G401.6 (cell line): ENCODE measurements around the gene NLGN4X.

ENCODE experiments used
- FAIRE-seq: peaks from 2 replicates; lab custom pipeline; 2012; peaks lifted over from hg19 to GRCh38; lab: Jason Lieb, UNC

NLGN4X gene

DNA sequence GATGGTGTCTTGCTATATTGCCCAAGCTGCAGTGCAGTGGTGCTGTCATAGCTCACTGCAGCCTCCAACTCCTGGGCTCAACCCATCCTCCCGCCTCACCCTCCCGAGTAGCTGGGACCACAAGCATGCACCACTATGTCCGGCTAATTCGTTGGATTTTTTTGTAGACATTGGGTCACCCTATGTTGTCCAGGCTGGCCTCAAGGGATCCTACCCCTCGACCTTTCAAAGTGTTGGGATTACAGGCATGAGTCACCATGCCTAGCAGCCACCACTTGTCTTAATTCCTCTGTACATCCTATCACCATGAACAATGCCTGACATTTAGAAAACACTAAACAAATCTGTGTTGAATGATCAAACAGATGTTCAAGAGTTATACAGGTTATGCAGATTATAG, 76.7 kb downstream of the NLGN4X start:
- FAIRE-seq: no peak

DNA sequence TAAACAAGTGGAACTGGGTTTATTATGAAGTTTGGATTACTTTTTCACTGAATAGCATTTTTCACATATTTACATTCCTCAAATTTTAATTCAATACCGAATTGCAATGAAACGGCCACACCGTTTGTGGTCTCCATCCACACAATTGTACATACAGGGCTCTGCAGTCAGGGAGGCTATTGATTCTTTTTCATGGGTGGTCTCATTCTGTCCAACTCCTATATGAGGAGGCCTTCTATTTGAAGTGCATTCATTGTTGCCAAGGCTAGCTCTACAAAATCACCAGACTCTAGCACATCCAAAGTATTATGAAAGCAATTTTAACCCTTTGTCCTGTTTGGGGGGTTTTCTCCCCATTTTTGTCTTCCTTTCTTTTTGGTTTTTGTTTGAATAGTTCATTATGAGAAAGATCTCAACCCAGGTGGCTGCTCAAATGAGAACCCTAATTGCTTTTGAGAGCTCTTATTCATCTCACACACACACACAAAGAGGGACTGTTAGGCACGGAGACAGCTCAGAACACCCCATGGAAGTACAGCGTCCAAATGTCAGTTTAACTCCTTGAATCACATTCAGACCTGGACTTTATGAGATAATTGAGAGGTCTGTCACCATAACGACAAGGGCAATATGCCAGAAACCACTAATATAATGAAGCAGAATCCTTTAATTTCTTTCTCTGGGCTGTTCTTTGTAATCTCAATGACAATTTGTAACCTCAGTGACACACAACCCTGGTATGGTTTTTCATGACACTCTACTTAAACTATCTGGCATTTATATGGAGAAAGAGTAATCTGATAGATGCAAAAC, 79.4 kb downstream of the NLGN4X start:
- FAIRE-seq: no peak

DNA sequence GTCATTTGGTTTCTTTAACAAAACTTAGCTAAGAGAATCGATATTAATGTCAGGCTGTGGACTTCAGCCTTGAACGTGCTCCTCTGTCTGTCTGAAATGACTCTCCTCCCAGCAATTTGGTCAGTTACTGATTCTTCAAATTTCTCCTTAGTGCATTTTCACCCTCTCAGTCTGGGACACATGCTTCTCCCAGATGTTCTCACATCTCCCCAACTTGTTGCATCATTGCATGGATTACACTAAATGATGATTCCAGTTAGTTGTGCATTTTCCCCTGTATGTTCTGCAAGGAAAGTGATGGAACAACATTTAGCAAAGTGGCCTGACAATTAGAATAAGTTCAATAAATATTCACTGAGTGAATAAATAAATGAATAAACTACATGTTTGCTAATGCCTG, 94.4 kb downstream of the NLGN4X start:
- no peak for FAIRE-seq

DNA sequence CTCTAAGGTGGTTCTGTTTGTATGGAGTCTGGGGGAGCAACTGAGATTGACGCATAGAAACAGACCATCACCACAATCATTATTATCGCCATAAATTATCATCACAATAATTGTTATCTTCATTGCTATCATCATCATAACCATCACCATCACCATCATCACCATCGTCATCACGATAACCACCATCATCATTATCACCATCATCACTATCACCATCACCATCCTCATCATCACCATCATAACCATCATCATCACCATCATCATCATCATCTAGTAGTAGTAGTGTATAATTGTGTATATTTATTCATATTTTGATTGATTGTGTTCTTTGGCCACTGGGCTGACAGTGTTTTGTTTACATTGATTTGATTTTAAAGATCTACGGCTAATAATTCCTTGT, 95.7 kb downstream of the NLGN4X start:
- no peak for FAIRE-seq

DNA sequence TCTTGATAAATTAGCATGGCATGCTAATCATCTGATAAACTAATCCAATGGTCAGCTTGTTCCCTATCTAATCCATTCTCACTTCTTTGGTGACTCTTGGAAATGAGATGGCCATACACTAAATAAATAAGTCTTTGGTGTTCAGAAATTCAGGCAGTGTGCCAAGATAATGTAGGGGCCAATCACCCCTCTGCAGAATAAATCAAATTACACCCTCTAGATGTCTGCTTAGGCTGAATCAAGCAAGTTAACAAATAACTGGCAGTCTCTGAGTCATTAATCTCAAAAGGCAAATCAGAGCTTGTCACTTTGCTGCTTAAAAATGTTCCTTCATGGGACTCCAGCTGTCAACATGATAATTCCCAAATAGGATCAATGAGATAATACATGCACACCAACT, 97.4 kb downstream of the NLGN4X start:
- FAIRE-seq: no peak

DNA sequence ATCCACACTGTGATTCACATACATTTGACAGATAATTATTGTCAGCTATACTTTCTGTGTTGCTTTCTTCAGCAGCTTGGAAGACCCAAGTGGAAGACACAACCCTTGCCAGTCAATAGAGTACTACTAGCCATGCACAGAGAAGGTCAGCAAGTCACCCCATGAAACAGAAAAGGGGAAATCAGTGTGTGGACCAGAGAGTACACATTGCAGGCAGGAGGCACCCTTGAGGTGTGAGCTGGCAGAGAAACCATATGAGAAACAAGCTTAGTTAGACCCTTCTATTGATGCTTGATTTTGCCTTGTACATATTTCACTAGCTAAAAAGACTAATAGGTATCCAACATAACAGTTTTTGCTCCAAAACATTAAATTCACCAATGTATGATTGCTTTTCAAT, 99.5 kb downstream of the NLGN4X start:
- no peak for FAIRE-seq

DNA sequence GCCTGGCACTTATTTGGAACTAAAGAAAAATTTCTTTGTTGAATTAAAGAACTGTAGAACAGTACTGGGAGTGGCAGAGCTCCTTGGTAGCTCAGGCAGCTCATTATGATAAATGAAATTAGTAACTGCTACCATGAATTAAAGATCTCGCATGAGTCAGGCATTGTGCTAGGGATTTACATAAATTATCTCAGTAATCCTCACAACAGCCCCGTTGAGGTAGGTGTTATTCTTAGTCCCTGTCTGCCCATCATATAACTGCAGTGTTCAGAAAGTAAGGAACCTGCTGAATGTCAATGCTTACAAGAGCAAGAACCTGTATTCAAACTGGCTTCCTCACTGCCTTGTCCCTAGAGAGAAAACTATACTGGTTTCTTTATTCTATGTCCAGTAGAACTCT, 108.3 kb downstream of the NLGN4X start:
- no peak for FAIRE-seq

DNA sequence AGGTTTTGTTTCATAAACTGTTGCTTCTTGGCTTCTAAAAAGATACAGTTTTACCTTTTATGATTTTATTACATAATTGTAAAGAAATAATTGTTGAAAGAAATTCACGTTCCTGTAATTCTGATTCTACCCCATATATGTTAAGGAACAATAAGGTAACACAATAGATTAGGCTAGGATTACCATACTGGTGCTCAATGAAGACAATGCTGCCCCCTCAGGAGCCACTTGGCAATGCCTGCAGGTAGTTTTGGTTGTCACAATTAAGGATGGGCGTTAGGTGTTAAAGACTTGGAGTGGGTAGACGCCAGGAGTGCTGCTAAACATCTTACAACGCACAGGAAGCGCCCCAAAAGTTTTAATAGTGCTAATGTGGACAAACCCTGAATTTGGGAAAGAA, 133.2 kb downstream of the NLGN4X start:
- no peak for FAIRE-seq

DNA sequence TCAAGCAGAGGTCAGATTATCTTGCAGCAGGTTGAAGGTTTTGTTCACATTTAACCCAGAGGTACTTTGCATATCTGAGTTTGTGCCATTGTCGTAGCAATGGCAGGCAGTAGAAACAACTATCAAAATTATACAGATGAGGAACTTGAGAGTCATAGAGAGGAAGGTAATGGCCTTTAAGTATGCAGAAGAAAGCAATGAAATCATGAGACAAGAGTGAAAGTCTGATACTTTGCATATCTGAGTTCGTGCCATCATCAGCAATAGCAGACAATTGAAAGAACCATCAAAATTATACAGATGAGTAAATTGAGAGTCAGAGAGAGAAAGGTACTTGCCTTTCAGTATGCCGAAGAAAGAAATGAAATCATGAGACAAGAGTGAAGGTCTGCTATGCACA, 154.1 kb downstream of the NLGN4X start:
- FAIRE-seq: no peak

DNA sequence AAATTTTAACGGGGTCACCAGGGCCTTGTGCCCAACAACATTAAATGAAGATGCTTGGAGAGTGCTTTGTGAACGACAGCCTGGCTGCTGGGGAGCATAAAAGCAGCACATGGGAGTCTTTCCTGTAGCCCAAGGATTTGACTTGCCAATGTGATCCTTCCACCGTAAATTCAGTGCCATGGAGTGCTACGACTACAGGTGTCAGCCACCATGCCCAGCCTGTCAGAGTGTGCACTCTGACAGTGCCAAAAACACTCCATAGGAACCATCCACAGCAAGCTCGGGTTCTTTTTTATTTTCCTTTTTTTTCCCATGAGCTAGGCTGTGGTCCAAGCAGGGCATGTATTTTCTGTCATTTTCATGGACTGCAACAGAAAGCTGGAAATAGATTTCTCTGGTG, 156.9 kb downstream of the NLGN4X start:
- FAIRE-seq: no peak

DNA sequence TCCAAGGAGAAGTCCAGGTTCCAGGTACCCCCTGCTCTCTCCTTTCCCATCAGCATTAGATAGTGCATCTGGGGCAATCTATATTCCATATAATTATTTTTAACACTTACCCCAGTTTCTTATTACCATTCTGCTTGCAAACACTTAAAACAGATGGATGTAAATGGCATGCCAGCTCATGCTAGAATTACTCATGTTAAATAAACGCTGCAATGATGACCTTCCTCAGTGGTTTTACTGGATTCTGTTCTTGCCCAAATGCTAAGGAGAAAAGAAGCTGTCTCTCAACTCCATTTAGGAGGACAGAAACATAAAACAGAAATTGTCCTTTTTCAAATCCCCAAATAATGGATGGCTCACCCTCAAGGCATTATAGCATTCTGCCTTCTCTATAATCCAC, 161.1 kb downstream of the NLGN4X start:
- no peak for FAIRE-seq

DNA sequence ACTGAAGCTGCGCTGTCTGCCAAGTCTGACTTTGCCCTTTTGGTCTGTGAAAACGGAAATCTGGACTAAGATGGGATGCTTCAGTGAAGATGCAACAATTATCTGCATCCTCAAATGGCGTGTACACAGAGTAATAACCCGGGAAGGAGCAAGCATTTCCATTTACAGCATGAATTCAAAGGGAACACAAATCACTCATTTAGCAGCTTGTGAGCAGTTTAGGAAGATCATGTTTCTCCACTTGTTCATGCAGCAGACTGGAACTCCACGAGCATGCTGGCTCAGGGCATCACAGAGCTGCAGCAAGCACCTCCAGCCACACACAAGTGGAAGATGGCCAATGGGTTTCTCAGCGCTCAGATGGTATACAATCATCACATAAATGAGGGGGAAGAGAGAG, 175.5 kb downstream of the NLGN4X start:
- FAIRE-seq: no peak

DNA sequence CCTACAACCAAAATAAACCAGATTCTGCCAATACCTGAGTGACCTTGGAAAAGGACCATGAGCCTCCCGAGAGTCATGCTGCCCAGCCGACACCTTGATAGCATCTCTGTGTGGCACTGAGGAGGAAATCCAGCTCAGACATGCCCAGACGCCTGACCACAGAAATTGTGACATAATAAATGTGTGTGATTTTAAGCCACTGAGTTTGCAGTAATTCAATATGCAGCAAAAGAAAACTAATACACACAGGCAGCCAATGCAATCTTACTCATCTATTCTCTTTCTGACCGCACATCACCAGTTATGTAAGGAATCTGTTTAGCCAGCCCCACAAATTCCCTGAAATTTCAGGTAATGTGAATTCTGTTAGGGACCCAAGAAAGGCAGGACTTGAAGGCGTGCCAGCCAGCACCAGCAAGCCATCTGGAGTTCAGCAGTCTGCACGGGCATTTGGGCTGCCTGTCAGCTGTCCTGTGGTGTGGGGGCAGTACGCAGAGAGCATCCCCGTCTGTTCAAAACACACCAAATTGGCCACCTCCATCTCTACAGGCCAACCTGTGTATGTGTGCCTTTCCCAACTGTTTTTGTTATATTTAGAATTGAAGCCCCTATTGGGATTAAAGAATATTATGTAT, 176.4 kb downstream of the NLGN4X start:
- FAIRE-seq: no peak

DNA sequence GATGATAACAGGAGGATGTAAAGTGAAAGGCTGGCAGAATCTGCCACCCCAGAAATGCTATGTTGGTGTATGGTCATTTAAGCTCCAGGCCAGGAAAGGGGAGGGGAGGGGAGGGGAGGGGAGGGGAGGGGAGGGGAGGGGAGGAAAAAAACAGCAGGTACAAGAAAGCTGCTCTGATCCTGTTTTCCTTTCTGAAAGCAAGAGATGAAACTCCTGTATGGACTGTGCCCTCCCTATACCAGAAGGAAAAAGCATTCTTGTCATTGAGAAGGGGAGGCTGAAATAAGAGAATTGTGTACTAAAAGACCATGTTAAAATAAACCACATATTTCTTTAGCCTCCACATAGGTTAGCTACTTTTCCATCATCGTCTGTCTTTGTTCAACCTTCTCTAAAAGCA, 179.5 kb downstream of the NLGN4X start:
- FAIRE-seq: no peak

DNA sequence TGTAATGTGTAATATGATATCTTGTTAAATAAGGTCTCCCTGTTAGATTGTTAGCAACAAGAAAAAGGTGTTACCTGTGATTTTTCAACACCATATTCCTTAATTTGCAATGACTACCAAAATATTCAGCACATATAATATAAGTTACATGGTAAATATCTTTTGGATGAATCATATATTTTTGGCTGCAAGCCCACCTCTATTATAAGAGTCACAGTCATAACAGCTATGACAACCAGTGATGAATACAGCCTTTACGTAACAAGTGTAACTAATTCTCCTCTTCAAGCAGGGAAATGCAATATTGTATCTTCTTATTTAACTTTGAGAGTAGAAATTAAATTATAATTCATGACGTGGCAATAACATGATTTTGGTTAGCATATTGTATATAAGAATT, 187.0 kb downstream of the NLGN4X start:
- FAIRE-seq: no peak

DNA sequence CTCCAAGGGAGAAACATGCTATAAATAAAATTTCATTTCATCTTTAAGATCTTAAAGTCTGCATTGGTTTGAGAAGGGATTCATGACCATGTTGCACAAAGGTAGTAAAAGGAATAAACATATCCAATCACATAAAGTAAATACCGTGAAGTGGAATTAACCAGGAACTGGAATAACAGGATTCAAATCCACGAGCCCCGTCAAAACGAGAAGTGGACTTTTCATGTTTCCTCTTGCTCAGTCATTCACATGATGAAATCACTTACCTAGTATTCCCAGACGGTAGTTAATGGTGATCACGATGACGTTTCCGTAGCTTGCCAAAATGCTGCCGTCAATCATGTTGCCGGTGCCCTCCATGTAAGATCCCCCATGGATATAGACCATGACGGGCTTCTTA, 199.7 kb downstream of the NLGN4X start:
- FAIRE-seq: no peak

DNA sequence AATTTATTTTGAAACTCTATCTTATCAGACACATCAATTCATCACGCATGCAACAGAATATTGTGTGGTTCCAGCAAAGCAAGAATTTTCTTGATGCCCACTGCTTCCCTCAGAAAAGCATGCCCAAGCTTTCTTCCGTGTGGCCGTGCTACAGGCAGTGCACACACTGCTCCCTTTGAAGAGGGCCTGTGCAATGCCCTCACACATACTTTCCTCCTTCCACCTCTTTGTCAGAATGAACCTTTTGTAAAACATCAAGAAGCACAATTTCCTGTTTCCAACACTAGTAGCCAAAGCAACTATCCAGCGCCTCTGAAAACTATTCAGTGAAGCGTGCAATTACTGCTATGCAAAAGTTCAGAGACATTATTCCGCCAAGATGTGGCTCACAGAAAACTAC, 201.7 kb downstream of the NLGN4X start:
- no peak for FAIRE-seq

DNA sequence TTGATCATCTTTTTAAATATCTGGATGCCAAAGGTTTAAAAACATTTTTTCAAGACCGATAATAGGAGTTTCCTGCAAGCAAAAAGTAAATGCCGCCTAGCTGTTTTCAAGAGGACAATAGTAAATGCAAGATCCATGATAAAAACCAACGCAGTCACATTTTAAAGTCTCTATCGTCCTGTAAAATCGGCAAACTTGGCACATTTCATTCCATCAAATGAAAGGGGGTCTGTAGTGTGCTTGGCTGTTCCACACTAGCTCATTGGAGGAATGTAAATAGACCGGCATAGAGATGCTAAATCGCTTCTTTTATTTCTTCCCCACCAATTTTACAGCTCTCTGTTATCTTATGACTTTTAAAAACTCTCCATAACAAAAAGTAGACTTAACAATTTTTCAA, 202.2 kb downstream of the NLGN4X start:
- FAIRE-seq: no peak

DNA sequence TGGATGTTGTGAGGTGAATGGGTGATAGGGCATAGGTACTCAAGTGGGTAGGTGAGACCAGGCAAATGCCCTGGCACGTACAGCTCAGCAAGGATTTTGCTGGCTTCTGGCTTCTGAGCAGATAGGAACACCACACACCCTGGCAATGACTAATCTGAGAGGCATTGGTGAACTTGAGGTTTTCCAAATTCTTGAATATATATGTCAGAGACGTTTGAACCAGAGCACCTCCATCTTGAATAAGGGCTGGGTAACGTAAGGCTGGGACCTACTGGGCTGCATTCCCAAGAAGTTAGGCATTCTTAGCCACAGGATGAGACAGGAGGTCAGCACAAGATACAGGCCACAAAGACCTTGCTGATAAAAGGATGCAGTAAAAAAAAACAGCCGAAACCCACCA, 204.5 kb downstream of the NLGN4X start:
- no peak for FAIRE-seq

DNA sequence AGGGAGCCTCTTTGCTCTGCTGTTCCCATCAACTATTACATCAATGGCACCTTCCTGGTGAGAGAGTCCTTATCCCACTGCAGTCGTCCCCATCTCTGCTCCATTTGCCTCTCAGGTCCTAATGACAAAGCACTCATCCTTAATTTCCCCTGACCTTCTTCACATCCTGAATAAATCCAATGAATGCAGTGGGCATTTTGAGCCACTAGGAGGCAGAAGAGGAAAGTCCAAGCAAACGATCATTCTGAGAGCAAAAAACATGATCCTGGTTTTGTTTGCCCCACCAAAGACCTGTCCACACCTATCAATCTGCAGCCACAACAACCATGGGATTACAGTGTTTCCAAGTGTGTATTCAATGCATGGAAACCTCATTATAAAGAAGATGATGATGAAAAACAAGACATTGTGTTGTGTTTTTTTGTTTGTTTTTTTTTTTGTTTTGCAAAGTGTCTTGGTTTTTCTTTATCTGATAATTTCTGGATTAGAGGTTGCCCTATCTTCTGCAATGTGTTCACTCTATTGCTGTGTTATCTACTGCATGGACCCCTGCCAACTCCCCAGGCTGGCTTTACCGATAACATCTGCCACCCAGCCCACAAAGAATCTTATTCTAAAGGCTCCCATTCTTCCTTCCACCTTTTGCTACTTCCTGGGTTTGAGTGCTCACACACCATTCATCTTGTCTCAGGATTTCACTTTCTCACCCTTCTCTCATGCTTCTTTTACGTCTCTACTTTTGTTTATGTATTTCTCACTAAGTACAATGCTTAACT, 207.2 kb downstream of the NLGN4X start:
- FAIRE-seq: no peak

DNA sequence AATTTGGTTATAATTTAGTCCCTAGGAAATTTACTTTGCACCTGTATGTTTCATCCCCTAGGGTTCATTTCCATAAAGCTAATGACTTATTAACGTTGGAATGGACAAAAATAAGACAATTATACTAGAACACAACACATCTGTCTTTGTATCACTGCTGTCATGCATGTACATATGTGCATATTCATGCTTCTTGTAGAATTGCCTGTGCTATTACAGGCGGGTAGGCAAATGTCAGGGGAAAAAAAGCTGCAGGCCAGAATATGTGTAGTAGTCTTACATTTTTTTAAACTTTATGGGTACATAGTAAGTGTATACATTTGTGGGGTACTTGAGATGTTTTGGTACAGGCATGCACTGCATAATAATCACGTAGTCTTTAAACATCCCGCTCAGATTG, 209.6 kb downstream of the NLGN4X start:
- FAIRE-seq: no peak

DNA sequence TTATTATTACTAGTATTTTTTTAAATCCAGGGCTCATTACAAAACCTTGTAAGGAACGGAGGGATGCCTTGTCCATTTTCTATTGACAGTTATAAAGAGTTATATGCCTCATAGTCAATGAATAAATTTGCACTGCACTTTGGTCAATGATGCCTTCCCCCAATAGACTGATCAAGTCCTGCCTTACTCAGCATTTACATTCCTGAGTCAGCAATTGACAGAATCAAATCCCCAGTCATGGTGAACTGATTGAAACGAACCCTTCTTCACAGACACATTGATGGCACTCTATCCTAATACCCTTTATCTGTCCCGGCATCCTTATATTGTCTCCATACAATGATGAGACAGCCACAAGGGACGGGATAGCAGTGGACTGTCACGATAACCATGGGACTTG, 213.2 kb downstream of the NLGN4X start:
- FAIRE-seq: no peak

DNA sequence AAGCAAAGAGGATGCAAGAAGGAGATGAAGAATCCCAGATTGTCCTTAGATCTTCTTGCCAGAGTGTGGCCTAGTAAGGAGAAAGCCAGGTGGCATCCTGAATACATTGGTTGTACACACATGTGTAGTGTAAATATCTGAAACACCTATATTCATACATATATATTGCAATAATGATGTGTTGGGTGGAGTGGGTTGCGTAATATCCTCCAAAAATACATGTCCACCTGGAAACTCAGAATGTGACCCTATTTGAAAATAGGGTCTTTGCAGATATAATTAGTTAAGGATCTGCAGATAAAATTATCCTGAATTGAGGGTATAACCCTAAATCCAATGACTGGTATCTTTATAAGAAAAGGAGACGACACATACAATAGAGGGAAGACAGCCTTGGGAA, 216.3 kb downstream of the NLGN4X start:
- FAIRE-seq: no peak

DNA sequence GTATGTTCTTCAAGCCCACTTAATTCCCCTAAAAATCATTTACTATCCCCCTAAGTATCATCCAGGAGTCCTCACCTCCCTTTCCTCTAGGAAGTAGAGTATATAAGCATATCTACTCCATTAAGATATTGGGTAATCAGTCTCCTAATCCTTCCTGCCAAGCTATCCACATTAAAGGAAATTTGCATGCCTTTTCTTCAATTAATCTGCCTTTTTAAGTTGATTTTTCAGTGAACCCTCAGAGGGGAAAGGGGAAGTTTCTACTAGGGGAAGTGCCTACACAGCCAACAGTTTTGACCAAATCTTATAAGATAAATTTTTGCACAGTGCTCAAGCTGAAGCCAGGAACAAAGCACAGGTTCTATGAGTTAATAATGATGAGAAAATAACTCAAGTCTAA, 222.8 kb downstream of the NLGN4X start:
- no peak for FAIRE-seq
